GM23338 (cell line): ENCODE measurements around the gene AMPH. TPM values are rescaled to one million over a fixed set of nuclear protein-coding genes. Genes with fewer than 3 reads are reported as not detected.

Experiments
- ATAC-seq: fragments of 200-7000 bp; cut with Tn5 transposase; 3 replicates; pipeline ENCODE4 v1.9.1; 2020
- DNase-seq: peaks from one replicate; pipeline ENCODE4 v3.0.0-alpha.2; 2015; ENCODE audit warnings: low spot score
- H2AFZ ChIP-seq: fragments of 200-600 bp; sonication (generic); 2 replicates; pipeline ENCODE4 v1.8.0; 2016; ENCODE audit warnings: antibody characterized with exemption, mild to moderate bottlenecking, moderate library complexity
- H3F3A ChIP-seq: fragments of 200-600 bp; sonication (generic); replicated peaks from 2 replicates; pipeline ENCODE4 v1.8.0; 2017; ENCODE audit warnings: antibody characterized with exemption, mixed run types, low read depth
- H3K27ac ChIP-seq: fragments of 200-600 bp; sonication (generic); 2 replicates; pipeline ENCODE4 v1.6.1; 2016; ENCODE audit warnings: low read depth
- H3K27me3 ChIP-seq: fragments of 200-600 bp; sonication (generic); 2 replicates; pipeline ENCODE4 v1.8.0; 2016; ENCODE audit warnings: mild to moderate bottlenecking, mixed run types, moderate library complexity; ENCODE audit not compliant: insufficient read depth
- H3K36me3 ChIP-seq: fragments of 200-600 bp; sonication (generic); 2 replicates; pipeline ENCODE4 v1.8.0; 2016; ENCODE audit warnings: mild to moderate bottlenecking; ENCODE audit not compliant: insufficient read depth
- H3K4me1 ChIP-seq: fragments of 200-600 bp; sonication (generic); 2 replicates; pipeline ENCODE4 v1.8.0; 2016; ENCODE audit warnings: mild to moderate bottlenecking, moderate library complexity; ENCODE audit not compliant: insufficient read depth
- H3K4me2 ChIP-seq: fragments of 200-600 bp; sonication (generic); 2 replicates; pipeline ENCODE4 v1.7.1; 2017; ENCODE audit warnings: mixed run types
- H3K4me3 ChIP-seq: fragments of 200-600 bp; sonication (generic); 2 replicates; pipeline ENCODE4 v1.6.1; 2016; ENCODE audit warnings: mixed run types
- H3K79me2 ChIP-seq: fragments of 200-600 bp; sonication (generic); replicated peaks from 2 replicates; pipeline ENCODE4 v1.8.0; 2017; ENCODE audit warnings: mild to moderate bottlenecking; ENCODE audit not compliant: insufficient read depth
- H3K9me2 ChIP-seq: fragments of 200-600 bp; sonication (generic); 2 replicates; pipeline ENCODE4 v1.8.0; 2017; ENCODE audit not compliant: insufficient read depth
- H4K20me1 ChIP-seq: fragments of 200-600 bp; sonication (generic); replicated peaks from 2 replicates; pipeline ENCODE4 v1.8.0; 2017; ENCODE audit warnings: mild to moderate bottlenecking; ENCODE audit not compliant: insufficient read depth
- H3K27ac Mint-ChIP-seq: 2 replicates; pipeline ENCODE4 v1.8.0; 2020; ENCODE audit warnings: inconsistent platforms, mild to moderate bottlenecking, moderate library complexity, mixed read lengths
- H3K27me3 Mint-ChIP-seq: 3 replicates; pipeline ENCODE4 v1.8.0; 2022; ENCODE audit warnings: low read depth, mild to moderate bottlenecking, moderate library complexity, mixed read lengths, inconsistent platforms; ENCODE audit not compliant: insufficient read depth, poor library complexity
- H3K36me3 Mint-ChIP-seq: 3 replicates; pipeline ENCODE4 v1.8.0; 2021; ENCODE audit warnings: low read depth, mild to moderate bottlenecking, inconsistent platforms, moderate library complexity, mixed read lengths
- H3K4me1 Mint-ChIP-seq: 3 replicates; pipeline ENCODE4 v1.8.0; 2020; ENCODE audit warnings: mild to moderate bottlenecking, inconsistent platforms, mixed read lengths
- H3K4me3 Mint-ChIP-seq: 3 replicates; pipeline ENCODE4 v1.8.0; 2021; ENCODE audit warnings: moderate library complexity, mild to moderate bottlenecking, inconsistent platforms, mixed read lengths
- H3K9me3 Mint-ChIP-seq: 3 replicates; pipeline ENCODE4 v1.8.0; 2020; ENCODE audit warnings: moderate library complexity, mild to moderate bottlenecking, inconsistent platforms, mixed read lengths
- CTCF ChIP-seq, 2 experiments: fragments of 200-600 bp in 1 of 2; sonication (generic) in 1 of 2; conservative IDR thresholded peaks; 2 replicates each; pipeline versions ENCODE4 v1.5.1 to v1.6.1; 2016 to 2017; ENCODE audit warnings: antibody characterized with exemption in 2 of 2, low read depth in 2 of 2, mild to moderate bottlenecking in 2 of 2, moderate library complexity in 1 of 2
- ETS1 ChIP-seq: IDR thresholded peaks from 2 replicates; pipeline ENCODE4 v1.6.1; 2016; ENCODE audit warnings: antibody characterized with exemption
- EZH2phosphoT487 ChIP-seq: fragments of 200-600 bp; sonication (generic); IDR thresholded peaks from one replicate; pipeline ENCODE4 v1.8.1; 2018; ENCODE audit warnings: antibody characterized with exemption; ENCODE audit not compliant: unreplicated experiment
- JUNB ChIP-seq: IDR thresholded peaks from one replicate; pipeline ENCODE4 v1.6.1; 2016; ENCODE audit warnings: antibody characterized with exemption; ENCODE audit not compliant: unreplicated experiment
- POLR2AphosphoS5 ChIP-seq: IDR thresholded peaks from 2 replicates; pipeline ENCODE4 v1.6.1; 2016; ENCODE audit warnings: antibody characterized with exemption, low read depth
- REST ChIP-seq: IDR thresholded peaks from one replicate; pipeline ENCODE4 v1.6.1; 2018; ENCODE audit warnings: antibody characterized with exemption; ENCODE audit not compliant: unreplicated experiment
- STAT1 ChIP-seq: IDR thresholded peaks from one replicate; pipeline ENCODE4 v1.6.1; 2016; ENCODE audit warnings: antibody characterized with exemption; ENCODE audit not compliant: unreplicated experiment
- ZNF114 ChIP-seq: fragments of 250-450 bp; sonication (Bioruptor Pico); IDR thresholded peaks from 2 replicates; pipeline ENCODE4 v1.5.0; 2020; ENCODE audit warnings: mild to moderate bottlenecking, moderate library complexity
- ZNF331 ChIP-seq: fragments of 250-450 bp; sonication (Bioruptor Pico); IDR thresholded peaks from 2 replicates; pipeline ENCODE4 v1.5.0; 2020; ENCODE audit warnings: low read depth, mild to moderate bottlenecking, moderate library complexity
- ZNF462 ChIP-seq: fragments of 250-450 bp; sonication (Bioruptor Pico); IDR thresholded peaks from 2 replicates; pipeline ENCODE4 v1.5.0; 2020; ENCODE audit warnings: mild to moderate bottlenecking, moderate library complexity
- polyA plus RNA-seq: library from polyadenylated mRNA; unstranded; fragments of >200 nt; fragmentation: Nextera tagmentation; extraction: Ambion mirVana; gene quantifications from 2 replicates; pipeline ENCODE4 v1.2.1, GENCODE V29; 2016
- total RNA-seq: library from RNA; depleted of rRNA; stranded (reverse); fragments of >200 nt; shearing (Covaris generic); gene quantifications from 2 replicates; pipeline ENCODE4 v1.2.3, GENCODE V29; 2014

AMPH gene
- total and polyA plus RNA-seq, 2 experiments from 2014 or later: 4.8 to 10.2 TPM

GRCh38 chr7:38563741-38564140 lies 67.4 kb downstream of the AMPH start (continued):
- TF ChIP-seq ETS1 (no peak), STAT1 (no peak), JUNB (no peak), ZNF114 (CRISPR knock-in tag) (no peak), EZH2phosphoT487 (no peak), CTCF (conservative IDR thresholded peaks at IDR 0.05; ENCODE audit: low read depth in 2 of 2) (no peak), ZNF331 (CRISPR knock-in tag) (no peak)

- H3K27me3 Mint-ChIP-seq: no peaks in the 10 kb centered on the region
- Histone ChIP-seq H3K4me1 (0 out of 2 replicates have a peak, but pooled peaks cover 6% of the 10 kb centered on the region), H3K9me2 (no peaks in the 10 kb centered on the region), H2AFZ (no peak overlapping the region), H3K27ac (no peak overlapping the region), H3K4me2 (no peak overlapping the region), H3K27me3 (no peaks in the 10 kb centered on the region), H3F3A (no peaks in the 10 kb centered on the region), H3K4me3 (no peak overlapping the region), H3K36me3 (no peaks in the 10 kb centered on the region), H4K20me1 (no peaks in the 10 kb centered on the region), H3K79me2 (no peaks in the 10 kb centered on the region)
- no peaks in the 10 kb centered on the region for H3K9me3 Mint-ChIP-seq
- no peak overlapping the region for H3K4me3 Mint-ChIP-seq
- DNase-seq (no peak), ATAC-seq (no peak)
- no peaks in the 10 kb centered on the region for H3K36me3 Mint-ChIP-seq
- peaks cover 5% of the 10 kb centered on the region; the same call in 1 of the 3 replicates for H3K4me1 Mint-ChIP-seq
- TF ChIP-seq POLR2AphosphoS5: no peak
- TF ChIP-seq JUNB: no peak
- TF ChIP-seq ZNF462 (CRISPR knock-in tag): no peak
- no peak for TF ChIP-seq REST
- H3K27ac Mint-ChIP-seq: no peak overlapping the region
Measured at GRCh38 chr7:38561166-38561565, 70.0 kb downstream of the AMPH start.
